MM.1S (cell line): ENCODE data around the gene APBB2.

Experiments used
- DNase-seq: peaks from one replicate; pipeline ENCODE4 v3.0.0-alpha.2; 2015
- H2AFZ ChIP-seq: fragments of 300-600 bp; sonication (generic); 2 replicates; pipeline ENCODE4 v1.6.0; 2016; ENCODE audit warnings: antibody characterized with exemption, low read length
- H3F3A ChIP-seq: fragments of 300-600 bp; sonication (generic); 2 replicates; pipeline ENCODE4 v1.6.1; 2016; ENCODE audit warnings: mild to moderate bottlenecking, antibody characterized with exemption, low read length, moderate library complexity, mixed read lengths; ENCODE audit not compliant: insufficient read depth
- H3K27ac ChIP-seq: fragments of 300-600 bp; sonication (generic); 2 replicates; pipeline ENCODE4 v1.5.1; 2016; ENCODE audit warnings: mild to moderate bottlenecking, low read length
- H3K27me3 ChIP-seq: fragments of 300-600 bp; sonication (generic); replicated peaks from 2 replicates; pipeline ENCODE4 v1.6.0; 2016; ENCODE audit warnings: low read length; ENCODE audit not compliant: insufficient read depth
- H3K36me3 ChIP-seq: fragments of 300-600 bp; sonication (generic); replicated peaks from 2 replicates; pipeline ENCODE4 v1.6.1; 2016; ENCODE audit warnings: mild to moderate bottlenecking, low read length, mixed read lengths; ENCODE audit not compliant: insufficient read depth
- H3K4me1 ChIP-seq: fragments of 300-600 bp; sonication (generic); 2 replicates; pipeline ENCODE4 v1.6.1; 2016; ENCODE audit warnings: low read length, mixed read lengths
- H3K4me2 ChIP-seq: fragments of 300-600 bp; sonication (generic); 2 replicates; pipeline ENCODE4 v1.6.0; 2016; ENCODE audit warnings: low read depth, low read length
- H3K4me3 ChIP-seq: fragments of 300-600 bp; sonication (generic); 2 replicates; pipeline ENCODE4 v1.5.1; 2016; ENCODE audit warnings: low read length, mixed read lengths
- H3K79me2 ChIP-seq: fragments of 300-600 bp; sonication (generic); 2 replicates; pipeline ENCODE4 v1.6.1; 2016; ENCODE audit warnings: mixed run types, low read length, mixed read lengths
- H3K9ac ChIP-seq: fragments of 300-600 bp; sonication (generic); 2 replicates; pipeline ENCODE4 v1.6.1; 2016; ENCODE audit warnings: low read length, mixed read lengths
- H3K9me2 ChIP-seq: fragments of 300-600 bp; sonication (generic); replicated peaks from 2 replicates; pipeline ENCODE4 v1.6.1; 2016; ENCODE audit warnings: mild to moderate bottlenecking, low read length, mixed read lengths; ENCODE audit not compliant: insufficient read depth
- H3K9me3 ChIP-seq: fragments of 300-600 bp; sonication (generic); replicated peaks from 2 replicates; pipeline ENCODE4 v1.6.1; 2016; ENCODE audit warnings: mild to moderate bottlenecking, low read length, mixed read lengths; ENCODE audit not compliant: insufficient read depth
- H4K20me1 ChIP-seq: fragments of 300-600 bp; sonication (generic); 2 replicates; pipeline ENCODE4 v1.6.1; 2016; ENCODE audit warnings: mild to moderate bottlenecking, low read length, moderate library complexity, mixed read lengths; ENCODE audit not compliant: insufficient read depth
- CTCF ChIP-seq: fragments of 300-600 bp; sonication (generic); IDR thresholded peaks from 2 replicates; pipeline ENCODE4 v1.5.1; 2016; ENCODE audit warnings: antibody characterized with exemption, low read length, mixed read lengths
- EZH2 ChIP-seq: fragments of 300-600 bp; sonication (generic); optimal IDR thresholded peaks from 2 replicates; pipeline ENCODE3; 2017; ENCODE audit warnings: low read depth, mild to moderate bottlenecking, antibody characterized with exemption, low read length, mixed read lengths
- EZH2phosphoT487 ChIP-seq: fragments of 300-600 bp; sonication (generic); IDR thresholded peaks from 2 replicates; pipeline ENCODE4 v1.6.1; 2018; ENCODE audit warnings: antibody characterized with exemption, low read length

Gene APBB2

GRCh38 chr4:41145571-41146078 is 68.7 kb downstream of the APBB2 start:
- peak; percentile 84 for DNase-seq
- no peak for TF ChIP-seq EZH2phosphoT487
- TF ChIP-seq EZH2: no peak
- TF ChIP-seq CTCF: no peak
- no peaks in the 10 kb centered on the region for H3K9me3 ChIP-seq
- peak overlapping the region; percentile 80; the same call in 1 of the 2 replicates for H3K27ac ChIP-seq
- no peak overlapping the region for H3K9ac ChIP-seq
- H3K9me2 ChIP-seq: no peaks in the 10 kb centered on the region
- no peak overlapping the region; the same call in 1 of the 2 replicates for H2AFZ ChIP-seq
- no peaks in the 10 kb centered on the region for H3K27me3 ChIP-seq
- H3K4me1 ChIP-seq: peaks cover 21% of the 10 kb centered on the region
- H3K79me2 ChIP-seq: no peaks in the 10 kb centered on the region
- H4K20me1 ChIP-seq: no peaks in the 10 kb centered on the region
- H3K36me3 ChIP-seq: no peaks in the 10 kb centered on the region
- peak overlapping the region; percentile 40; the same call in 1 of the 2 replicates for H3K4me2 ChIP-seq
- H3F3A ChIP-seq: peaks cover 15% of the 10 kb centered on the region
- H3K4me3 ChIP-seq: no peak overlapping the region

- peak overlapping the region; percentile 3; the same call in 1 of the 2 replicates for H3K9ac ChIP-seq
- no peak for TF ChIP-seq EZH2
- no peak for TF ChIP-seq EZH2phosphoT487
- no peak for TF ChIP-seq CTCF
- H3K27ac ChIP-seq: peak overlapping the region; percentile 80
These were observed 69.5 kb downstream of the APBB2 start for GRCh38 chr4:41144812-41145211.

GRCh38 chr4:41144040-41144379 is 70.3 kb downstream of the APBB2 start:
- no peaks in the 10 kb centered on the region for H3K9me3 ChIP-seq
- DNase-seq: no peak
- TF ChIP-seq CTCF (no peak), EZH2phosphoT487 (no peak), EZH2 (no peak)
- H3F3A ChIP-seq: peaks cover 15% of the 10 kb centered on the region
- no peaks in the 10 kb centered on the region for H4K20me1 ChIP-seq
- no peaks in the 10 kb centered on the region for H3K36me3 ChIP-seq
- H3K27me3 ChIP-seq: no peaks in the 10 kb centered on the region
- no peak overlapping the region for H3K9ac ChIP-seq
- peaks cover 21% of the 10 kb centered on the region for H3K4me1 ChIP-seq
- H3K9me2 ChIP-seq: no peaks in the 10 kb centered on the region
- H3K27ac ChIP-seq: no peak overlapping the region
- no peak overlapping the region for H2AFZ ChIP-seq
- H3K4me2 ChIP-seq: no peak overlapping the region
- H3K79me2 ChIP-seq: no peaks in the 10 kb centered on the region
- H3K4me3 ChIP-seq: no peak overlapping the region

More at GRCh38 chr4:41144812-41145211, 69.5 kb downstream of the APBB2 start:
- H3K36me3 ChIP-seq: no peaks in the 10 kb centered on the region
- H4K20me1 ChIP-seq: no peaks in the 10 kb centered on the region
- H3K4me1 ChIP-seq: peaks cover 21% of the 10 kb centered on the region
- H3K4me3 ChIP-seq: no peak overlapping the region
- no peaks in the 10 kb centered on the region for H3K79me2 ChIP-seq
- H3K27me3 ChIP-seq: no peaks in the 10 kb centered on the region
- peak overlapping the region; percentile 73 for H2AFZ ChIP-seq
- no peaks in the 10 kb centered on the region for H3K9me2 ChIP-seq
- peaks cover 15% of the 10 kb centered on the region for H3F3A ChIP-seq
- DNase-seq: no peak
- H3K9me3 ChIP-seq: no peaks in the 10 kb centered on the region
- H3K4me2 ChIP-seq: peak overlapping the region; percentile 40; the same call in 1 of the 2 replicates
